ENCODE results near the gene SKIDA1.

SKIDA1 gene

GRCh38 chr10:21517134-21518031, 8.1 kb downstream of the SKIDA1 start:
- DNase-seq (ENCODE audit: low spot score) = peak; percentile 33

- DNase-seq (ENCODE audit: low spot score) = peak; percentile 44
Measured at GRCh38 chr10:21516242-21517131, 9.0 kb downstream of the SKIDA1 start.

DNA sequence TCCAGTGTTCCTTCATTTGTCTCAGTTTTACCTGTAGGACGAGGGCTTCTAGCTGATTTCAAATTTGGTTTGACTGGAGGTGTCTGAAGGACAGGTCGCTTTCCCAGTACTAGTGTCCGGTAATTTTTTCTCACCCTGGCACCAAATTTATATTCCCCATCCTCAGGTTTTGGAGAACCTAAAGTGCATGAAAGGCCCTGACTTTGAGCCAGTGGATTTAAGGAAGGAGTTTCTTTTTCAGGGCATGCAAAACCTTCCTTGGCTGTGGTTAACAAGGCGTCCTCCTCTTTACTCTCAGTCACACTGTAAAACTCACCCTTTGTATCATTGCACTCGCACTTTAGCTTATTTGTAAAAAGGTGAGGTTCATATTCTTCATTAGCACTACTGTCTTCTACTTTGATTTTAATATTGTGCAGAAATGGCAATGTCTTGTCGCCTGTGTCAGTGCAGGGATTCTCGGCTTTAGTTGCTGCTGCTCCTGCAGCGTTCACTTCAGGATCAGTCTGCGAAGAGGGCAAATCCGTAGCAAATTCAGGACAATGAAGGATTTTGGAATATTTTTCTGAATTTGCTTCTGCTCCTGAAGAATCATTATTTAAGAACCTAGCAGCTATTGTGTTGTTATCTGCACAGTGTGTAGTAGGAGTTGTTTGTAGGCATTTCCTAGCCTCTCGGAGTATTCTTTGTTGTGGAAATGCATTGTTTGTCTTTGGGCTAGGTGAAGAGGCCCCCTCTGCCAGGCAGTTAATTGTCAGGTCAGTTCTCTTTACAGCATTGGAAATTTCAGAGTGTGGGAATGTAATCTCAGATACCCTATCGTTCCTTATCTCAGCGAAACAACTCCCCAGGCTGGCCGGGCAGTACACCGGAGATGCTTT, 9.9 kb downstream of the SKIDA1 start:
- DNase-seq (ENCODE audit: low spot score) = no peak

- DNase-seq (ENCODE audit: low spot score) = no peak
Measured at GRCh38 chr10:21514818-21515351, 10.6 kb downstream of the SKIDA1 start.

DNA sequence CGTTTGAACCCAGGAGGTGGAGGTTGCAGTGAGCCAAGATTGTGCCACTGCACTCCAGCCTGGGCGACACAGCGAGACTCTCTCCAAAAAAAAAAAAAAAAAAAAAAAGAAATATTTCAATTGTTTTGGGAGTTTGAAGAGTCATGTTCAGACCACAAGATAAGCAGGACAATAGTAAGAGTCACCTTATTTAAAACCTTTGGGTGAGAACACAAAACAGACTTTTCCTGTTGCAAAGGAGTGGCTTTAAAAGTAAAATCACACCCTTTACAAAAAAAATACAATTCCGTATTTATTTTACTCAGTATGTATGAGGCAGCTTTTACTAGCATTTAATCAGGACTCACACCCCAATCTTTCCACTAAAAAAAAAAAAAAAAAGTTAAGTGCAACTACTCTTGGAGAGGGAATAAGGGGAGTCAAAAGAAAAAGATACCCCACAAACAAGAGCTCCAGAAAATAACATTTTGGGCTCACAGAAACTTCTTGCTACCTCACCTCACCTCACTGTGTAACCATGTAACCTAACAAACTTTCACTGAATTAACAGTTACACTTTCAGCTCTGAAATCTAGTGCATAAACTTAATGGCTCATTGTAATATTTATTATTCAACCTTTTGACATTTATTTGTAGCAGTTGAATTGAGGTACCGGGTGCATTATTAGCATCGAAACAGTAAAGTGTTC, 11.2 kb downstream of the SKIDA1 start:
- no peak for DNase-seq (ENCODE audit: low spot score)

DNA sequence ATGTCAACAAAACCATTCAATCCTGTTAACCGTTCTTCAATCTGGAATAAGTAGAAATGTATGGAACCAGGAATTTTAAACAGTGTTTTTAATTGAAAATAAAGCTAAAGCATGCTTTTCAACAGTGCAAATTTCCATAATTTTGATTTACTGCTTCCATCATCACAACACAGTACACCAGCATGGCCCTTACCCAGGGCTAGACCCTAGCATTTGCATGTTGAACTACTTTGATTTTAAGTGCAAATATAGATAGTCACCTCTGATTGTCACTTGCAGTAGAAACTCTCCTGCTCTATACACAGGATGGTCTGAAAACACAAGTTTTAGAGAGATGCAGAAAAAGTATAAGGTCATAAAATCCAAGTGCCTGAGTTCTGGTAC, 12.1 kb downstream of the SKIDA1 start:
- DNase-seq (ENCODE audit: low spot score) = no peak

GRCh38 chr10:21512573-21513404, 12.7 kb downstream of the SKIDA1 start:
- DNase-seq (ENCODE audit: low spot score) = no peak

GRCh38 chr10:21511946-21512572, 13.4 kb downstream of the SKIDA1 start:
- DNase-seq (ENCODE audit: low spot score) = no peak

GRCh38 chr10:21511095-21511570, 14.3 kb downstream of the SKIDA1 start:
- DNase-seq (ENCODE audit: low spot score) = no peak

DNA sequence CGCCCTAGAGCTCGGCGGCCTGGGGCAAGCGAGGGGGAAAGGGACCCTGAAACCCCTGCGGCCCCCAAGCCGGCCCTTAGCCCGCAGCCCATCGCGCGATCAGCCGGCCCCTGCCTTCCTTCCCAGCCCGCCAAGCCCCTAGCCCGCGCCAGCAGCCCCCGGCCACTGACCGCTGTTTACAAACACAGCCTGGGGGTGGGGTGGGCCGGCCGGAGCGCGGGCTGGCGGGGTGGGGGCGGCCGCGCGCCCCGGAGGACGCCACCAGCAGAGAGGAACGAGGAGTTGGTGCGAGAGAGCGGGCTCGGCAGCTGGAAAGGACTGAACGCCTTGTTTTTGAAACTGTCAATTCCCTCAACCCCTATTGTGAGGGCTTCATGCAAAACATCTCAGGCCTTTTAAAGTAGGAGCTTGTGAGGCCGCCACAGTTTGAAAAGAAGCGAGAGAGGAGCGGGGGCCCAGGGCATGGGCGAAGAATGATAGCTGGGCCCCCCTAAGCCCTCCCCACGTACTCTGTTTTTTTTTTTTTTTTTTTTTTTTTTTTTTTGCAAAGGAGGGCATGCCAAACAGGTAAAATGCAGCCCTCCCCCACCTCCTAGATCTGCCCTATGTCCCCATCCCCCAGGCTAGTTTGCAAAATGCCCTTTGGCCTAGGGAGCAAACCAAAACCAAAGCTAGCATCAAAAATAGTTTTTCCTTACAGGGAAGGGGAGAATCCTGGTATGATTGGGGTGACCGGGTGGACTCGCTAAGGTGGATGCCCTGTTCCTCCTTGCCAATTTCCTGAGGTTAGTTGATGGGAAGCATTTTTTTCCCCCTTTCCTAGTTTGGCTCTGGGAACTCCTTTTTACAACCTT, 15.0 kb downstream of the SKIDA1 start:
- DNase-seq (ENCODE audit: low spot score) = no peak

DNA sequence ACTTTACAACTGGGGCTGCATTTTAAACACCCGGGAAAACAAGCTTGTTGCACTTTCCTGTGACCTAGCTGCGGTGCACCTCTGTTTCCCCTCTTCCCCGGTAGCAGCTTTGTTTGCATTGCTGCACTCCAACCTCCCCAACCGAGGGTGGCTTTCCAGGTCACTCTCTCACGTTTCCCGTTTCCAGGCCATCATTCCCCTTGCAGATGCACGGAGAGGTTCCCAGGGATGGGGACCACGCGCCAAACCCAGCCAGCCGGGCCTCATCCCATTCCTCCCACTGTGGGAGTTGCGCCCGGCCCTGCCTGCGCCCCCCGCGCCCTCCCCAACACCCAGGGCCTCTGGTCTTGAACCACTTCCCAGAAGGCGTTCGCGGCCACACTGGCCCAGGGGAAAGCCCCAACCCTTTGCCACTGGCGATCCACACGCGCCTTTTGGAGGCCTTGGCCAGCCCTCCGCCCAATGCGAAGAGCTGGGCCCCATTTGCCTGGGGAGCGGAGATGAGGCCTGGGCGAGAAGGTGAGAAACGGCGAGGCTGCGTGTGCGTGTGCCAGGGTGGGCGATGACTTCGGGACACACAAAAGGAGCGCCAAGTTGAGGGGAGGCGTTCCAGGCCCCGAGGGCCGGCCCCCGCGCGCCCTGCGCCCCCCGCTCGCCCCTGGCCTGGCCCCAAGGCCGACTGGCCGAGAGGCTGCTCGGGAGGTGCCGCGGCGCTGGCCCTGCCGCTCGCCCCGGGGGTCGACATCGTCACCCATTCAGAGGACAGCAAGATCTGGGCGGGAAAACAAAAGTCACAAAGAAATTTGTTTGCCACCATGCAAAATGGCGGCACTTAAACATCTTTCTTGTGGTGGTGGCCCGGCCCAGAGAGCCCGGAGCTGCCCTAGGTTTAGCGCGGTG, 15.9 kb downstream of the SKIDA1 start:
- no peak for DNase-seq (ENCODE audit: low spot score)

DNA sequence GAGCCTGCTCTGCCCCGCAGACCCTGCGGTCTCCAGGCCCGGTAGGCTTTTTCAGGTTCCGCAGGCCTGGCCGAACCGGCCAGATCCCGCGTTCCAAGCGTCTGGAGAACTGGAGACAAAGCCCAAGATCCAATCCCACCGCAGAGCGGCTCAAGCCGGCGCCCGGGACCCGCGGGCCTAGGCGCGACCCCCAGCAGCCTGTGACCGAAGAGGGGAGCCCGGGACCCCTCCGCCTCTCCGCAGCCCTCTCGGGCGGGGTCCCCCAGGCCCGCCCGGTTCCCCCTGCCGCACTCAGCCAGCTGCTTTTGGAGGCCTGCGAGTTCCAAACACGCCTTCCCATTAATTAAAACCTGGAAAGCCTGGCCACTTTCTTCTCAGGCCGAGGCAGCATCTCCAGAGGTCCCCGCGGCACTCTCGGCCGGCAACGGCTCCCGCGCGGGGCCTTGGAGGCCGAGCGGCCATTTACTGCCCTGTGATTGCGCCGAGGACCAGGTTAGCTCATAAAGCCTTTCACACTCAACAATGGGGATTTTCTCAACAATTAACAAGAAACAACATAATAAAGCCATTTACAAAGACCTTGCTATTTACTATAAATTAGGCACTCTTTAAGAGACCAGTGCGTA, 16.7 kb downstream of the SKIDA1 start:
- no peak for DNase-seq (ENCODE audit: low spot score)

DNA sequence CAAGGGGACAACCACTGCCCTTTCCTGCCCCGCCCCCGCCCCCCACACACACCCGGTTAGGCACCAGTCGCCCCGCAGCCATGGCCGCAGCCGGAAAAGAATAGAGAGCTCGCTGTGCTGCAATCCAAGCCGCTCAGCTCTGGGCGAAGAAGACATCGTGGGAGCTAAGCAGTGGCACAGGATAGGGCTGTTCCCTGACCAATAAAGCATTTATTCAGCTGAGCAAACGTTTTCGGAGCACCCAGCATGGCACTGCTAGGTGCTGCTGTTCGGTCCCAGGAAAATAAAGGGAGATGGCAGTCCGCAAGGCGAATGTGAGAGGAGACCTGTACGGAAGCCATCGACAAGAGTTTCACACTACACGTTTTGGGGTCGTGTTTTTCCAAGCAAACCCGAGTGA, 18.3 kb downstream of the SKIDA1 start:
- no peak for DNase-seq (ENCODE audit: low spot score)

GRCh38 chr10:21506351-21506750, 19.1 kb downstream of the SKIDA1 start:
- DNase-seq (ENCODE audit: low spot score) = no peak

- DNase-seq (ENCODE audit: low spot score) = no peak
Measured at GRCh38 chr10:21505711-21506278, 19.7 kb downstream of the SKIDA1 start.

DNA sequence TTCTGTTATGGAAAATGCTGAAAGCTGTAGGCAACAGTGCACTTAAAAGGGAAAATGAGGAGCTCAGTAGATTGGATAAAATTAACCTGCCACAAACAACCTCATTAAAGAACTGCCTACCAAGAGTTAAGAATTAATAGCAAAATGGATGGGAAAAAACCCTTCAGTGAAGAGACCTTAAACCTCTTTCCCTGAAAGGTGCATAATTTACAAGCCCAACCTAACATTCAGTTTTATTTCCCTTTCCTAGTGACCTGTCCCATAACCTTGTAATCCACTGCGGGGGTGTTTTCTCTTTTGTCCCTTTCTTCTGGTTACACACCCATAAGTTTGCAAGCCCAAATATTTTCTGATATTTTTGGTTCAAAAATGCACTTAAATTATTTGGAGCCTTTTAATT, 21.9 kb downstream of the SKIDA1 start:
- no peak for DNase-seq (ENCODE audit: low spot score)

GRCh38 chr10:21502348-21502740, 23.1 kb downstream of the SKIDA1 start:
- no peak for DNase-seq (ENCODE audit: low spot score)

Data from activated CD4-positive, alpha-beta T cell treated with anti-CD3 and anti-CD28 coated beads, Interleukin-2, Interleukin-4, amounts not matched to agents 100 ng/mL and 50 ng/mL, durations not matched to agents 16 hours and 8 hours (primary cell).